Epithelial cell of proximal tubule (primary cell): ENCODE results near the gene CCDC150. TPM values are rescaled to one million over a fixed set of nuclear protein-coding genes. Genes with fewer than 3 reads are reported as not detected.

Experiments used
- DNase-seq: peaks from one replicate; pipeline ENCODE4 v3.0.0-alpha.2; 2011; ENCODE audit warnings: low read depth
- H3K4me3 ChIP-seq: 2 replicates; pipeline ENCODE4 v1.5.1; 2011; ENCODE audit warnings: low read depth, mild to moderate bottlenecking, low read length
- total RNA-seq: library from RNA; depleted of rRNA; stranded (reverse); fragments of >200 nt; gene quantifications from 2 replicates; pipeline ENCODE4 v1.2.3, GENCODE V29; 2015
- TF ChIP-seq, protein P1 (sequence below): conservative IDR thresholded peaks from 2 replicates; pipeline ENCODE4 v1.5.1; 2012; ENCODE audit warnings: low read depth, mild to moderate bottlenecking, low read length

CCDC150 gene
- total RNA-seq, 1 donor from 2014 or later = 5.7 TPM

DNA sequence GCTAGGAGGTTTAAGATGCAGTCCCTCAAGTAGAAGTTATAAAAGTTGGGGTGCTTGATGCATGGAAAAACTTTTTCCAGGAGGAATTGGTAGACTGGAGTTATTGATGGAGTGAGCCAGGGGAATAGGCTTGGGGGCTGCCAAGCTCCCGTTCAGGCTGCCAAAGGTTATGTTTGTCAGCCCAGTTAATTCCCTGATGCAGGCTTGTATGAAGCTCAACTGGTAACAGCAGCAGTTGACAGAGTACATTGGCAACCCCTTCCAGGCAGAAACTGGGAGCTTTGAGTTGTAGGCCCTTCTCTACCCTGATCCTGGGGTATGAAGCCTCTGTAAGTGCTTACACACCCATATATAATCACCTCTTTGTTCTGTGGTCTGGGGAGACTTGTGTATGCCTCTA is 16.2 kb downstream of the CCDC150 start:
- H3K4me3 ChIP-seq = no peak overlapping the region
- no peak for DNase-seq
- TF ChIP-seq, protein P1, sequence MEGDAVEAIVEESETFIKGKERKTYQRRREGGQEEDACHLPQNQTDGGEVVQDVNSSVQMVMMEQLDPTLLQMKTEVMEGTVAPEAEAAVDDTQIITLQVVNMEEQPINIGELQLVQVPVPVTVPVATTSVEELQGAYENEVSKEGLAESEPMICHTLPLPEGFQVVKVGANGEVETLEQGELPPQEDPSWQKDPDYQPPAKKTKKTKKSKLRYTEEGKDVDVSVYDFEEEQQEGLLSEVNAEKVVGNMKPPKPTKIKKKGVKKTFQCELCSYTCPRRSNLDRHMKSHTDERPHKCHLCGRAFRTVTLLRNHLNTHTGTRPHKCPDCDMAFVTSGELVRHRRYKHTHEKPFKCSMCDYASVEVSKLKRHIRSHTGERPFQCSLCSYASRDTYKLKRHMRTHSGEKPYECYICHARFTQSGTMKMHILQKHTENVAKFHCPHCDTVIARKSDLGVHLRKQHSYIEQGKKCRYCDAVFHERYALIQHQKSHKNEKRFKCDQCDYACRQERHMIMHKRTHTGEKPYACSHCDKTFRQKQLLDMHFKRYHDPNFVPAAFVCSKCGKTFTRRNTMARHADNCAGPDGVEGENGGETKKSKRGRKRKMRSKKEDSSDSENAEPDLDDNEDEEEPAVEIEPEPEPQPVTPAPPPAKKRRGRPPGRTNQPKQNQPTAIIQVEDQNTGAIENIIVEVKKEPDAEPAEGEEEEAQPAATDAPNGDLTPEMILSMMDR = no peak

DNA sequence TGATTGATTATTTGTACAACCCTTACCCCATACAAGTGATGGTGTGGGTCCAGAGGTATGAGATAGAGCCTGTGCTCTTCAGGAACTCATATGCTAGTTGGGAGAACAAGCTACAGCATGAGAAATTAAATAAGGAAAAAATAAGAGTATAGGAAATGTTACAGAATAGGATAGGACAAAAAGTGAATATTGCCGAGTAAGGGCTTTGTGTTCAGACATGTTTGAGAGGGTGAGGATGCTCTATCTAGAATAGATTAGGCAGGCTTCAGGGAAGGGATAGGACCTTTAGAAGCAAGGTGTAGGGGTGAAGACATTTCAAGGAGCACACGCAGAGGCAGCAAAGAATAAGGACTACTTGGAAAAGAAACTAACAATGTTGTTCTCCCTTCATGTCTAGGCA is 17.8 kb downstream of the CCDC150 start:
- DNase-seq = no peak
- TF ChIP-seq, protein P1 = no peak
- H3K4me3 ChIP-seq = no peak overlapping the region

DNA sequence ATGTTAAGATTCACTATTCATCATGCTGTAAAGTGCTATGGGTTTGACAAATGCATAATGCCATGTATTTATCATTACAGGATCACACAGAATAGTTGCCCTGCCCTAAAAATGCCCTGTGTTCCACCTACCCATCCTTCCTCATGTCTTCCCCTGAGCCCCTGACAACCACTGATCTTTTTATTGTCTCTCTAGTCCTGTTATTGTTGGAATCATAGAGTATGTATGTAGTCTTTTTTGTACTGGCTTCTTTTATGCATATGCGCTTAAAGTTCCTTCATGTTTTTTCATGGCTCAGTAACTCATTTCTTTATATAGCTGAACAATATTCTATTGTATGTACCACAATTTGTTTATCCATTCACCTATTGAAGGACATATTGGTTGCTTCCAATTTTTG is 20.3 kb downstream of the CCDC150 start:
- no peak for DNase-seq
- TF ChIP-seq, protein P1 = no peak
- no peak overlapping the region for H3K4me3 ChIP-seq

DNA sequence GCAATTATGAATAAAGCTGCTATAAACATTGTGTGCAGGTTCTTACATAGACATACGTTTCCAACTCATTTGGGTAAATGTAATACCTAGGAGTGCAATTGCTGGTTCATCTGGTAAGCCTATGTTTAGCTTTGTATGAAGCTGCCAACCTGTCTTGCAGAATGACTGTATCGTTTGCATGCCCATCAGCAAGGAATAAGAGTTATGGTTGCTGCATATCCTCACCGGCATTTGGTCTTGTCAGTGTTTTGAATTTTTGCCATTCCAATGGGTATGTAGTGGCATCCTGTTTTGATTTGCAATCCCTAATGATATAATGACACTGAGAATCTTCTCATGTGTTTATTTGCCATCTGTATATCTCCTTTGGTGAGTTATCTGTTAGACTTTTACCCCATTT is 20.7 kb downstream of the CCDC150 start:
- no peak for DNase-seq
- TF ChIP-seq, protein P1 = no peak
- H3K4me3 ChIP-seq = no peak overlapping the region

DNA sequence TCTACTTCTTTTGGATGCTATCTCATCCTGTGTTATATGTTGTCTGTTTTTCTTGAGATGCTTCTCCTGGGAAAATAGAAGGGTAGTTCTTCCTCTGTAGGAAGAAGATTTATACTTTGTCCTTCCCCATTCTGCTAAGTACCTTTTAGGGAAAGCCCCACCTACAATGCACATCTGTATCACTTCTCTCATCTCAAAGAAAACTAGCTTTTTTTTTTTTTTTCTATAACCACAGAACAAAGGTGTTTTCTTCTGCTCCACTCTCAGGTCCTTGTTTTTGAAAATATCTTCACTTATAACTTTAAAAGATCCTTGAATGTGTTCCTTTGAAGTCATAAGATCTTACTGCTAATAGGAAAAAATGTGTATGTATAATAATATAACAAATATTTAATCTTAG is 30.8 kb downstream of the CCDC150 start:
- no peak overlapping the region for H3K4me3 ChIP-seq
- no peak for DNase-seq
- TF ChIP-seq, protein P1 = no peak

DNA sequence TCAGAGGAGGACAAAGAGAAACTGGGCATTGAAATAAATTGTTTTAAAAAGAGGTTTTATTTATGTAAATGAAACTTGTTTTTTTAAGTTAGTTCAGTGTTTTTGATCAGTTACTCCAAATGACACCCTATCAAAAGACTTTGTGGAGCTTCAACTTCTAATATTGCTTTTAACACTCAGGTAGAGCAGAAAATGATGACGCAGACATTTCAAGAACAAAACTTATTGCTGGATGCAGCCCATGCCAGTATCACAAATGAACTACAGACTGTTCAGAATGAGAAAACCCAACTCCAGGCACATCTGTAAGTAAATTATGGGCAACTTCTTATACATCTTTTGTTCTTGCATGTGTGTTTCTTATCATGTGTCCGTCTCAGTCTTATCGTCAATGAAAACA is 36.4 kb downstream of the CCDC150 start:
- TF ChIP-seq, protein P1 = no peak

DNA sequence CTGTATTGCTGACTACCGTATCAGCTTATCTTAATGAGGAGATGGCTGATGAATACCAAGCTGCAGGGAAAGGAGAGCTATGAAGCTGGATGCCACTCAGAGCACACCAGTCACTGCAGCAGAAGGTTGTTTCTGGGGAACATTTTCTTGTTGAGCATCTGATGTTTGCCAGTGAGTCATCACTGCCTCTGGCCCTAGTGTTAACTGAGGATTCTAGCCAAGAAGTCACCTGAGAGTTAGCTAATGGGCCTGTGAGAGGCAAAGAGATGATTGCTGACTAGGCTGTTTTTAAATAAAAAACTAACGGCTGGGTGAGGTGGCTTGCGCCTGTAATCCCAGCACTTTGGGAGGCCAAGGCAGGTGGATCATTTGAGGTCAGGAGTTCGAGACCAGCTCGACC is 37.9 kb downstream of the CCDC150 start:
- H3K4me3 ChIP-seq = no peak overlapping the region
- DNase-seq = peak; percentile 73
- TF ChIP-seq, protein P1 = no peak

More for the DNA sequence above, 36.4 kb downstream of the CCDC150 start:
- no peak for DNase-seq
- no peak overlapping the region for H3K4me3 ChIP-seq
